H1 (cell line): ENCODE measurements around the gene CCDC93. TPM values are rescaled to one million over a fixed set of nuclear protein-coding genes. Genes with fewer than 3 reads are reported as not detected.

Experiments used
- CTCF ChIA-PET: fragments of 300-600 bp; sonication (Branson Sonifier 250); formaldehyde crosslinking; loops from one replicate; lab custom pipeline; 2021; ENCODE audit not compliant: partially characterized antibody; lab: Charles Lee
- POLR2A ChIA-PET: fragments of 300-600 bp; sonication (Branson Sonifier 250); formaldehyde crosslinking; loops from one replicate; lab custom pipeline; 2021; ENCODE audit warnings: inconsistent platforms; ENCODE audit not compliant: partially characterized antibody; lab: Charles Lee
- DNase-seq, 2 experiments: peaks; one replicate each; pipeline versions ENCODE4 v3.0.0 to v3.0.0-alpha.2; 2010 to 2022; ENCODE audit warnings: low spot score in 2 of 2, low read depth in 1 of 2, mixed read lengths in 1 of 2
- FAIRE-seq: peaks from 2 replicates; lab custom pipeline; 2011; peaks lifted over from hg19 to GRCh38; lab: Jason Lieb, UNC
- H2AFZ ChIP-seq: 2 replicates; pipeline ENCODE4 v1.8.1; 2012; ENCODE audit warnings: low read length, inconsistent platforms
- H2AK5ac ChIP-seq: 2 replicates; pipeline ENCODE4 v1.6.1; 2013; ENCODE audit warnings: low read depth, low read length
- H2BK120ac ChIP-seq: replicated peaks from 2 replicates; pipeline ENCODE3; 2013; ENCODE audit warnings: low read depth, low read length, inconsistent platforms
- H2BK12ac ChIP-seq: 2 replicates; pipeline ENCODE4 v1.6.1; 2013; ENCODE audit warnings: low read depth, low read length
- H2BK15ac ChIP-seq: 2 replicates; pipeline ENCODE4 v1.6.1; 2013; ENCODE audit warnings: low read length
- H2BK20ac ChIP-seq: 2 replicates; pipeline ENCODE4 v1.6.1; 2013; ENCODE audit warnings: low read length
- H2BK5ac ChIP-seq: 2 replicates; pipeline ENCODE4 v1.6.1; 2013; ENCODE audit warnings: low read depth, low read length
- H3K14ac ChIP-seq: 2 replicates; pipeline ENCODE4 v1.6.1; 2013; ENCODE audit warnings: inconsistent platforms; ENCODE audit not compliant: insufficient read length
- H3K18ac ChIP-seq: 2 replicates; pipeline ENCODE4 v1.6.1; 2013; ENCODE audit warnings: low read length; ENCODE audit errors: extremely low read depth
- H3K23ac ChIP-seq: 2 replicates; pipeline ENCODE4 v1.6.1; 2013; ENCODE audit warnings: inconsistent platforms; ENCODE audit not compliant: insufficient read length
- H3K23me2 ChIP-seq: 2 replicates; pipeline ENCODE4 v1.6.1; 2013; ENCODE audit warnings: low read depth, low read length
- H3K27ac ChIP-seq: 2 replicates; pipeline ENCODE4 v1.6.1; 2011; ENCODE audit warnings: low read depth, low read length, inconsistent platforms
- H3K27me3 ChIP-seq, 4 experiments: replicated peaks in 1 of 4; 1 replicate in 1 of 4; 2 replicates in 3 of 4; pipeline versions ENCODE4 v1.6.1 to v1.8.1; 2011 to 2013; ENCODE audit warnings: low read length in 3 of 4, mild to moderate bottlenecking in 3 of 4, inconsistent platforms in 2 of 4, mixed read lengths in 2 of 4, moderate library complexity in 1 of 4; ENCODE audit not compliant: control insufficient read depth in 3 of 4, insufficient read depth in 3 of 4; ENCODE audit errors: extremely low read depth in 1 of 4
- H3K36me3 ChIP-seq, 4 experiments: 2 replicates each; pipeline versions ENCODE4 v1.6.1 to v1.8.1; 2011 to 2013; ENCODE audit warnings: mild to moderate bottlenecking in 4 of 4, low read length in 3 of 4, moderate library complexity in 2 of 4, control low read depth in 1 of 4, inconsistent platforms in 1 of 4; ENCODE audit not compliant: insufficient read depth in 4 of 4, control insufficient read depth in 2 of 4
- H3K4ac ChIP-seq: replicated peaks from 2 replicates; pipeline ENCODE3; 2013; ENCODE audit warnings: low read length, low read depth, mixed read lengths, inconsistent platforms; ENCODE audit not compliant: insufficient read length
- H3K4me1 ChIP-seq, 4 experiments: replicated peaks in 1 of 4; 1 replicate in 1 of 4; 2 replicates in 3 of 4; pipeline versions ENCODE4 v1.6.1 to v1.8.1; 2011 to 2013; ENCODE audit warnings: low read length in 3 of 4, inconsistent platforms in 2 of 4, mixed read lengths in 1 of 4; ENCODE audit not compliant: insufficient read depth in 4 of 4, control insufficient read depth in 3 of 4
- H3K4me2 ChIP-seq, 2 experiments: 2 replicates each; pipeline versions ENCODE4 v1.6.1 to v1.8.1; 2011 to 2013; ENCODE audit warnings: low read depth in 2 of 2, low read length in 2 of 2, control low read depth in 1 of 2, inconsistent platforms in 1 of 2, mild to moderate bottlenecking in 1 of 2; ENCODE audit not compliant: insufficient read depth in 1 of 2
- H3K4me3 ChIP-seq, 4 experiments: fragments of 200-600, 300-600 bp in 1 of 4; sonication (generic), shearing (Covaris generic), sonication (Bioruptor Twin) in 1 of 4; 2 replicates each; pipeline versions ENCODE4 v1.5.1 to v1.8.1; 2011 to 2016; ENCODE audit warnings: low read length in 4 of 4, low read depth in 3 of 4, control low read depth in 2 of 4, inconsistent platforms in 2 of 4, mild to moderate bottlenecking in 2 of 4, mixed read lengths in 1 of 4, moderate library complexity in 1 of 4; ENCODE audit not compliant: insufficient read depth in 2 of 4; ENCODE audit errors: extremely low read depth in 1 of 4
- H3K56ac ChIP-seq: replicated peaks from 2 replicates; pipeline ENCODE3; 2013; ENCODE audit warnings: low read depth, mild to moderate bottlenecking, mixed read lengths, low read length, inconsistent platforms; ENCODE audit not compliant: insufficient read length
- H3K79me1 ChIP-seq: 2 replicates; pipeline ENCODE4 v1.6.1; 2013; ENCODE audit warnings: low read depth, low read length, control low read depth
- H3K79me2 ChIP-seq, 2 experiments: 2 replicates each; pipeline versions ENCODE4 v1.6.1 to v1.8.1; 2012 to 2013; ENCODE audit warnings: low read length in 2 of 2, mild to moderate bottlenecking in 2 of 2, inconsistent platforms in 1 of 2; ENCODE audit not compliant: insufficient read depth in 2 of 2, control insufficient read depth in 1 of 2
- H3K9ac ChIP-seq, 4 experiments: replicated peaks in 1 of 4; 1 replicate in 1 of 4; 2 replicates in 3 of 4; pipeline versions ENCODE4 v1.6.1 to v1.8.1; 2011 to 2013; ENCODE audit warnings: low read depth in 3 of 4, low read length in 3 of 4, control low read depth in 2 of 4, mild to moderate bottlenecking in 2 of 4, moderate library complexity in 2 of 4, inconsistent platforms in 1 of 4; ENCODE audit errors: extremely low read depth in 1 of 4
- H3K9me3 ChIP-seq, 2 experiments: 2 replicates each; pipeline versions ENCODE4 v1.6.1 to v1.8.1; 2012 to 2013; ENCODE audit warnings: mild to moderate bottlenecking in 2 of 2, moderate library complexity in 2 of 2, control low read depth in 1 of 2, inconsistent platforms in 1 of 2, low read depth in 1 of 2, low read length in 1 of 2, mixed read lengths in 1 of 2; ENCODE audit not compliant: insufficient read depth in 2 of 2
- H4K20me1 ChIP-seq, 2 experiments: replicated peaks in 1 of 2; 2 replicates each; pipeline versions ENCODE3 to v1.8.1; 2011 to 2013; ENCODE audit warnings: inconsistent platforms in 2 of 2, low read length in 2 of 2, mild to moderate bottlenecking in 1 of 2; ENCODE audit not compliant: insufficient read depth in 2 of 2, control insufficient read depth in 1 of 2
- H4K5ac ChIP-seq: 2 replicates; pipeline ENCODE4 v1.6.1; 2013; ENCODE audit warnings: low read length, low read depth, mixed read lengths, inconsistent platforms; ENCODE audit not compliant: insufficient read length
- H4K8ac ChIP-seq: 2 replicates; pipeline ENCODE4 v1.8.0; 2013; ENCODE audit warnings: mild to moderate bottlenecking, moderate library complexity, low read length, inconsistent platforms; ENCODE audit not compliant: insufficient read depth; ENCODE audit errors: extremely low read depth
- H4K91ac ChIP-seq: replicated peaks from 2 replicates; pipeline ENCODE3; 2013; ENCODE audit warnings: low read length, mixed read lengths, inconsistent platforms; ENCODE audit not compliant: insufficient read length
- BCL11A ChIP-seq, 2 experiments: IDR thresholded peaks; one replicate each; pipeline ENCODE4 v1.6.1; 2011; ENCODE audit warnings: low read depth in 2 of 2, low read length in 2 of 2, mild to moderate bottlenecking in 2 of 2
- CTBP2 ChIP-seq: IDR thresholded peaks from 2 replicates; pipeline ENCODE4 v1.7.0; 2011; ENCODE audit warnings: borderline replicate concordance, mild to moderate bottlenecking, moderate library complexity, mixed read lengths, low read length; ENCODE audit not compliant: insufficient read depth, insufficient read length
- EP300 ChIP-seq, 2 experiments: IDR thresholded peaks; 1 replicate in 1 of 2; 2 replicates in 1 of 2; pipeline ENCODE4 v1.6.1; 2011 to 2012; ENCODE audit warnings: low read depth in 2 of 2, low read length in 2 of 2, mild to moderate bottlenecking in 2 of 2, borderline replicate concordance in 1 of 2, inconsistent platforms in 1 of 2, moderate library complexity in 1 of 2
- JUND ChIP-seq: IDR thresholded peaks from 2 replicates; pipeline ENCODE4 v1.6.1; 2011; ENCODE audit warnings: mild to moderate bottlenecking, improper control_type of control experiment, low read length
- NANOG ChIP-seq: IDR thresholded peaks from 2 replicates; pipeline ENCODE4 v1.6.1; 2011; ENCODE audit warnings: low read length, low read depth, mild to moderate bottlenecking, inconsistent platforms; ENCODE audit not compliant: insufficient read depth, poor library complexity, severe bottlenecking
- POU5F1 ChIP-seq: IDR thresholded peaks from 2 replicates; pipeline ENCODE4 v1.6.1; 2011; ENCODE audit warnings: low read depth, mild to moderate bottlenecking, low read length, moderate library complexity
- RBBP5 ChIP-seq: IDR thresholded peaks from 2 replicates; pipeline ENCODE4 v1.7.1; 2012; ENCODE audit warnings: low read depth, mild to moderate bottlenecking, inconsistent platforms, low read length, moderate library complexity, borderline replicate concordance
- SIRT6 ChIP-seq: IDR thresholded peaks from one replicate; pipeline ENCODE4 v1.7.1; 2012; ENCODE audit warnings: low read length, inconsistent platforms
- SP2 ChIP-seq: IDR thresholded peaks from 2 replicates; pipeline ENCODE4 v1.6.1; 2012; ENCODE audit warnings: mild to moderate bottlenecking, low read length, inconsistent platforms
- TAF1 ChIP-seq: IDR thresholded peaks from 2 replicates; pipeline ENCODE4 v1.6.1; 2011; ENCODE audit warnings: mild to moderate bottlenecking, low read depth, low read length
- TBP ChIP-seq: IDR thresholded peaks from 2 replicates; pipeline ENCODE4 v1.6.1; 2011; ENCODE audit warnings: low read depth, low read length, improper control_type of control experiment
- WGBS, 2 experiments: shearing (Covaris generic) in 1 of 2; methylation state at CpG; one replicate each; pipeline versions ENCODE4 v1.1.6 to v1.1.7; 2013 to 2015; ENCODE audit warnings: low lambda C conversion rate in 2 of 2, mixed read lengths in 2 of 2, inconsistent platforms in 1 of 2, low coverage in 1 of 2, missing lambda C conversion rate in 1 of 2; ENCODE audit not compliant: insufficient replicate concordance in 2 of 2, insufficient coverage in 1 of 2, insufficient read length in 1 of 2; ENCODE audit errors: extremely low coverage in 1 of 2, missing lambda C conversion rate in 1 of 2; 5-methylcytosine and 5-hydroxymethylcytosine counted together
- polyA plus RNA-seq, 7 experiments: library from polyadenylated mRNA; depleted of rRNA in 3 of 7; stranded (reverse) in 5 of 7; unstranded in 2 of 7; fragments of >200 nt in 5 of 7; fragments of 200-250 nt in 2 of 7; gene quantifications; 1 replicate in 5 of 7; 2 replicates in 1 of 7; 4 replicates in 1 of 7; pipeline versions ENCODE4 v1.2.1 to v1.2.3, GENCODE V29; 2011 to 2013; ENCODE audit warnings: missing spikeins in 2 of 7, mixed read lengths in 2 of 7
- total RNA-seq: library from RNA; stranded (reverse); fragmentation: NEBNext Ultra II Directional; extraction: Animal tissue kit (Norgen Biotek cat#: 25700); gene quantifications from 2 replicates; pipeline ENCODE4 v1.2.1, GENCODE V29; 2021

CCDC93 gene
- total and polyA plus RNA-seq, 2 of the 8 experiments (the other 6 are each of a cell fraction or from before 2014, with no cell fraction given) = 5.5 to 18.0 TPM

- H2AK5ac ChIP-seq = no peak overlapping the region
- H2BK120ac ChIP-seq = no peak overlapping the region
- H3K27me3 ChIP-seq = peaks cover 0 to 2% (median 0%) of the 10 kb centered on the region in 4 experiments; a peak in 1 of 7 replicates
- H3K79me2 ChIP-seq = no peaks in the 10 kb centered on the region
- no peaks in the 10 kb centered on the region for H3K36me3 ChIP-seq
- H3K79me1 ChIP-seq = no peaks in the 10 kb centered on the region
- FAIRE-seq (no peak), DNase-seq (no peak)
- no peak overlapping the region for H2BK12ac ChIP-seq
- no peaks in the 10 kb centered on the region for H3K9me3 ChIP-seq
- POLR2A ChIA-PET = no interaction called here
- no peaks in the 10 kb centered on the region for H4K20me1 ChIP-seq
- no peak overlapping the region for H3K27ac ChIP-seq
- H3K18ac ChIP-seq = no peak overlapping the region
- no peak overlapping the region for H3K56ac ChIP-seq
- CTCF ChIA-PET = interaction anchor here (1.1 to 12.2 kb wide), 8 partner anchors 11 to 107 kb away, joined by 3 to 147 read pairs (median 6); no protein-coding TSS in a partner anchor
- no peak overlapping the region for H3K4ac ChIP-seq
- no peak overlapping the region for H4K91ac ChIP-seq
- TF ChIP-seq BCL11A (IDR thresholded peaks at IDR 0.05; ENCODE audit: low read depth in 2 of 2, low read length in 2 of 2) (no peak), CTBP2 (no peak), NANOG (no peak), JUND (no peak), POU5F1 (no peak), TBP (no peak), EP300 (IDR thresholded peaks at IDR 0.05; ENCODE audit: borderline replicate concordance in 1 of 2, low read depth in 2 of 2, low read length in 2 of 2) (no peak), SP2 (no peak), TAF1 (no peak), RBBP5 (no peak), SIRT6 (no peak)
- H3K4me1 ChIP-seq = no peaks in the 10 kb centered on the region
- no peak overlapping the region for H4K8ac ChIP-seq
- no peak overlapping the region for H2BK20ac ChIP-seq
- no peak overlapping the region for H3K4me3 ChIP-seq
- H2BK5ac ChIP-seq = no peak overlapping the region
- H3K9ac ChIP-seq = no peak overlapping the region
- H4K5ac ChIP-seq = no peak overlapping the region
- no peak overlapping the region for H2AFZ ChIP-seq
- no peak overlapping the region for H3K23ac ChIP-seq
- H2BK15ac ChIP-seq = no peak overlapping the region
- H3K14ac ChIP-seq = no peak overlapping the region
- H3K23me2 ChIP-seq = peaks cover 2% of the 10 kb centered on the region; the same call in 1 of the 2 replicates
- no peak overlapping the region for H3K4me2 ChIP-seq
- 64% methylated on average over 2 of the region's 2 CpGs; no CpG with 5 or more reads in 1 of the 2 experiments for WGBS, 2 experiments
Measured at GRCh38 chr2:118062669-118063068, 48.8 kb upstream of the CCDC93 start.
